Suppressor macrophage treated with lipopolysaccharide for 1 hour (primary cell): ENCODE data around the gene ARHGAP24.

ENCODE experiments used
- DNase-seq, 3 donors: peaks; one replicate each; pipeline ENCODE4 v3.0.0-alpha.2; 2020 to 2022

The ARHGAP24 gene

GRCh38 chr4:85520765-85521749 lies 46.1 kb downstream of the ARHGAP24 start:
- no peak for DNase-seq

- DNase-seq = no peak
Observed at GRCh38 chr4:85522277-85522676, 47.3 kb downstream of the ARHGAP24 start.

GRCh38 chr4:85522836-85523235 lies 47.9 kb downstream of the ARHGAP24 start:
- no peak for DNase-seq

- no peak for DNase-seq
Observed at GRCh38 chr4:85527815-85528214, 52.9 kb downstream of the ARHGAP24 start.

- peak in 1 of 3 donors; percentile 37 for DNase-seq
Observed at GRCh38 chr4:85531560-85532341, 56.8 kb downstream of the ARHGAP24 start.

GRCh38 chr4:85534120-85534519 lies 59.2 kb downstream of the ARHGAP24 start:
- DNase-seq = no peak

GRCh38 chr4:85543832-85544231 lies 68.9 kb downstream of the ARHGAP24 start:
- DNase-seq = no peak

GRCh38 chr4:85544751-85545150 lies 69.8 kb downstream of the ARHGAP24 start:
- no peak for DNase-seq

GRCh38 chr4:85548116-85548515 lies 73.2 kb downstream of the ARHGAP24 start:
- peak in 2 of 3 donors; percentile 7 to 24 for DNase-seq

GRCh38 chr4:85548841-85549240 lies 73.9 kb downstream of the ARHGAP24 start:
- DNase-seq = no peak

- peak in 2 of 3 donors; percentile 11 to 18 for DNase-seq
Observed at GRCh38 chr4:85555206-85555605, 80.3 kb downstream of the ARHGAP24 start.

GRCh38 chr4:85556283-85556682 lies 81.3 kb downstream of the ARHGAP24 start:
- no peak for DNase-seq

GRCh38 chr4:85557016-85557901 lies 82.3 kb downstream of the ARHGAP24 start:
- peak; percentile 75 to 85 (median 83) for DNase-seq

GRCh38 chr4:85565761-85566480 lies 91.0 kb downstream of the ARHGAP24 start:
- no peak for DNase-seq

GRCh38 chr4:85569730-85570299 lies 94.9 kb downstream of the ARHGAP24 start:
- no peak for DNase-seq

GRCh38 chr4:85570388-85570787 lies 95.4 kb downstream of the ARHGAP24 start:
- DNase-seq = no peak

- DNase-seq = no peak
Observed at GRCh38 chr4:85571008-85571407, 96.1 kb downstream of the ARHGAP24 start.

- DNase-seq = no peak
Observed at GRCh38 chr4:85573270-85573669, 98.3 kb downstream of the ARHGAP24 start.

GRCh38 chr4:85577307-85577706 lies 102.4 kb downstream of the ARHGAP24 start:
- no peak for DNase-seq

GRCh38 chr4:85579942-85580341 lies 105.0 kb downstream of the ARHGAP24 start:
- no peak for DNase-seq

GRCh38 chr4:85580489-85580888 lies 105.5 kb downstream of the ARHGAP24 start:
- no peak for DNase-seq

- no peak for DNase-seq
Observed at GRCh38 chr4:85587952-85588351, 113.0 kb downstream of the ARHGAP24 start.
